Neural progenitor cell (in vitro differentiated cells): ENCODE results near the gene IL6ST. TPM values are rescaled to one million over a fixed set of nuclear protein-coding genes. Genes with fewer than 3 reads are reported as not detected.
"Not testable (repeated sequence)": the region's sequence is repeated elsewhere in the genome, so short reads cannot be mapped to it uniquely, and the experiment has no call there.

ENCODE experiments used
- DNase-seq: peaks from one replicate; pipeline ENCODE4 v3.0.0-alpha.2; 2016; ENCODE audit warnings: low spot score
- H2AFZ ChIP-seq: fragments of 200-600 bp; sonication (generic); replicated peaks from 2 replicates; pipeline ENCODE4 v1.6.1; 2016; ENCODE audit warnings: antibody characterized with exemption
- H3F3A ChIP-seq: fragments of 200-600 bp; sonication (generic); 2 replicates; pipeline ENCODE4 v1.6.1; 2016; ENCODE audit warnings: antibody characterized with exemption, low read depth
- H3K27ac ChIP-seq: fragments of 200-600 bp; sonication (generic); 2 replicates; pipeline ENCODE4 v1.5.1; 2016; ENCODE audit warnings: mild to moderate bottlenecking
- H3K27me3 ChIP-seq: fragments of 200-600 bp; sonication (generic); 2 replicates; pipeline ENCODE4 v1.6.1; 2016; ENCODE audit warnings: mild to moderate bottlenecking, moderate library complexity
- H3K36me3 ChIP-seq: fragments of 200-600 bp; sonication (generic); 2 replicates; pipeline ENCODE4 v1.5.1; 2016
- H3K4me1 ChIP-seq: fragments of 200-600 bp; sonication (generic); 2 replicates; pipeline ENCODE4 v1.6.1; 2016; ENCODE audit warnings: mixed run types
- H3K4me2 ChIP-seq: fragments of 200-600 bp; sonication (generic); 2 replicates; pipeline ENCODE4 v1.6.1; 2016
- H3K4me3 ChIP-seq: fragments of 200-600 bp; sonication (generic); 2 replicates; pipeline ENCODE4 v1.5.1; 2016
- H3K79me2 ChIP-seq: fragments of 200-600 bp; sonication (generic); 2 replicates; pipeline ENCODE4 v1.6.1; 2016; ENCODE audit warnings: low read depth
- H3K9ac ChIP-seq: fragments of 200-600 bp; sonication (generic); 2 replicates; pipeline ENCODE4 v1.6.1; 2016
- H3K9me3 ChIP-seq: fragments of 200-600 bp; sonication (generic); 2 replicates; pipeline ENCODE4 v1.5.1; 2016; ENCODE audit warnings: low read depth
- H4K20me1 ChIP-seq: fragments of 200-600 bp; sonication (generic); 2 replicates; pipeline ENCODE4 v1.6.1; 2016; ENCODE audit warnings: low read depth
- H3K27ac Mint-ChIP-seq: 3 replicates; pipeline ENCODE4 v1.8.0; 2021; ENCODE audit warnings: mixed read lengths
- H3K27me3 Mint-ChIP-seq: 2 replicates; pipeline ENCODE4 v1.8.0; 2022; ENCODE audit warnings: low read depth, mild to moderate bottlenecking, inconsistent platforms, moderate library complexity, mixed read lengths; ENCODE audit not compliant: insufficient read depth
- H3K36me3 Mint-ChIP-seq: 3 replicates; pipeline ENCODE4 v1.8.0; 2021; ENCODE audit warnings: mixed read lengths
- H3K4me1 Mint-ChIP-seq: 3 replicates; pipeline ENCODE4 v1.8.0; 2021; ENCODE audit warnings: mixed read lengths
- H3K4me3 Mint-ChIP-seq: 3 replicates; pipeline ENCODE4 v1.8.0; 2021; ENCODE audit warnings: mild to moderate bottlenecking, moderate library complexity, mixed read lengths
- H3K9me3 Mint-ChIP-seq: 3 replicates; pipeline ENCODE4 v1.8.0; 2020; ENCODE audit warnings: mixed read lengths
- CTCF ChIP-seq: fragments of 200-600 bp; sonication (generic); IDR thresholded peaks from 2 replicates; pipeline ENCODE4 v1.5.1; 2017; ENCODE audit warnings: antibody characterized with exemption, mild to moderate bottlenecking
- EZH2 ChIP-seq: fragments of 200-600 bp; sonication (generic); IDR thresholded peaks from 2 replicates; pipeline ENCODE4 v1.6.1; 2017; ENCODE audit warnings: antibody characterized with exemption, mild to moderate bottlenecking, moderate library complexity
- EZH2phosphoT487 ChIP-seq: fragments of 200-600 bp; sonication (generic); IDR thresholded peaks from 2 replicates; pipeline ENCODE4 v1.6.1; 2017; ENCODE audit warnings: antibody characterized with exemption
- total RNA-seq: library from RNA; depleted of rRNA; stranded (reverse); fragments of >200 nt; gene quantifications from 2 replicates; pipeline ENCODE4 v1.2.3, GENCODE V29; 2015; ENCODE audit warnings: low replicate concordance

IL6ST gene
- total RNA-seq, 1 donor from 2014 or later: 54.6 TPM

DNA sequence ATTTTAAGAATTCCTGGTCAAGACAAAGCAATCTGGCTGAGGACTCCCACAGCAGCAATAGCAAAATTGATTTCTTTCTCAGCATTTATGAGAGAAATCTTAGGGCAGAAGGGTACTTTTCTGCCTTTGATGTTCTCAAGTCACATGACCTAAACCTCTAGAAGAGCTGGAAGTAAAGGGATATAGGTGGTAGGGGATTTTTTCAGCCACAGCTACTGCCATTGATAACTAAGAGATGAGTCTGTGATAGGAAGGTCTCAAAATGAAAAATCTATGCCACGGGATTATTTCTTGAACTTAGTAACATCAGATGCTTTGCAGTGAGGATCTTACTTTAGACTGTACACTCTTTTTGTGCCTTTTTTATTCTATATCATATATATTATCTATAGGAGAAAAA, 35.6 kb downstream of the IL6ST start:
- H3K36me3 Mint-ChIP-seq: peaks cover 10% of the 10 kb centered on the region
- H3K27ac Mint-ChIP-seq: no peak overlapping the region
- H3K27me3 ChIP-seq: no peaks in the 10 kb centered on the region

GRCh38 chr5:55941154-55941553, 53.6 kb downstream of the IL6ST start:
- not testable (repeated sequence) for H2AFZ ChIP-seq, H3K27me3 ChIP-seq, H3K9me3 ChIP-seq, H3K9me3 Mint-ChIP-seq, H3K27ac Mint-ChIP-seq, H3K27ac ChIP-seq, H4K20me1 ChIP-seq, H3F3A ChIP-seq, H3K9ac ChIP-seq, H3K4me1 Mint-ChIP-seq, H3K79me2 ChIP-seq, H3K4me2 ChIP-seq, H3K36me3 ChIP-seq, H3K4me1 ChIP-seq, H3K4me3 ChIP-seq, DNase-seq, H3K4me3 Mint-ChIP-seq, H3K27me3 Mint-ChIP-seq
- peaks cover 15% of the 10 kb centered on the region for H3K36me3 Mint-ChIP-seq

More for the DNA sequence above, 35.6 kb downstream of the IL6ST start:
- H3K4me3 ChIP-seq: no peak overlapping the region
- H3K79me2 ChIP-seq: no peaks in the 10 kb centered on the region
- no peaks in the 10 kb centered on the region for H3K9me3 ChIP-seq
- TF ChIP-seq EZH2phosphoT487 (no peak), EZH2 (no peak), CTCF (no peak)
- H2AFZ ChIP-seq: no peak overlapping the region
- DNase-seq: no peak
- H3K9ac ChIP-seq: no peak overlapping the region
- no peak overlapping the region for H3K4me3 Mint-ChIP-seq
- H3K4me2 ChIP-seq: no peak overlapping the region
- no peaks in the 10 kb centered on the region for H3F3A ChIP-seq
- peaks cover 3% of the 10 kb centered on the region for H3K36me3 ChIP-seq
- H3K9me3 Mint-ChIP-seq: no peaks in the 10 kb centered on the region
- H3K4me1 Mint-ChIP-seq: no peaks in the 10 kb centered on the region
- H3K4me1 ChIP-seq: no peaks in the 10 kb centered on the region
- H3K27ac ChIP-seq: no peak overlapping the region
- no peaks in the 10 kb centered on the region for H3K27me3 Mint-ChIP-seq
- H4K20me1 ChIP-seq: no peaks in the 10 kb centered on the region

- H3K4me3 ChIP-seq, H3K27ac ChIP-seq, H3K4me1 Mint-ChIP-seq, H3K36me3 Mint-ChIP-seq, DNase-seq, H3K4me2 ChIP-seq, H3K4me1 ChIP-seq, H3K27me3 ChIP-seq, H4K20me1 ChIP-seq, H3K4me3 Mint-ChIP-seq, H3K27ac Mint-ChIP-seq, H2AFZ ChIP-seq, H3K36me3 ChIP-seq, H3K9me3 Mint-ChIP-seq, H3F3A ChIP-seq, H3K79me2 ChIP-seq, H3K9me3 ChIP-seq, H3K27me3 Mint-ChIP-seq, H3K9ac ChIP-seq: not testable (repeated sequence)
Observed at GRCh38 chr5:55937598-55937997, 57.2 kb downstream of the IL6ST start.

DNA sequence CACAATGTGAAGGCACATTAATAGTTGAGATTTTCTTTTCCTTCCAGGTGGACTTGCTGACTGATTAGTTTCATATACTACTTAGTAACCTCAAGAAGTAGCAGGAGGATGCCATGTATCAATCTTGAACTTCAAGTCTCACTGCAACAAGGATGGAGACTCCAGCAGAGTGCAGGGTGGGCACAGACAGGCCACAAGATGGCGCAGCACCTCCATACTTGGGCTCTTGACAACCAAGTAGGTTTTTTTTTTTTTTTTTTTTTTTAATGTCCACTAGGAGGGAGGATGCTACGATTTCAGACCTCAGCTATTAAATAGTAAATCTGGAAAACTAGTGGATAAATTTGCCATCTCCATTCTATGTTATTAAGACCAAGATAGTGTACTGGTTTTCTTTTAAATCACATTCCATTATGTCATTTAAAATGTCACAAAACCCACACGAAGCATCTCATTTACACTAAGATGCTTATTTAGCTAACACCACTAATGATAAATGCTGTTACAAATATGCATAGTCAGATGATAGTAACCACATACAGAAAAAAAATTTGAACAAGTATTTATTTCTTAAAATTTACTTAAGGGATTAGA, 58.6 kb downstream of the IL6ST start:
- Histone ChIP-seq H3K4me1 (no peaks in the 10 kb centered on the region), H3F3A (no peaks in the 10 kb centered on the region), H3K4me2 (no peak overlapping the region), H3K27ac (no peak overlapping the region), H3K79me2 (no peaks in the 10 kb centered on the region), H3K4me3 (no peak overlapping the region), H3K36me3 (no peaks in the 10 kb centered on the region), H4K20me1 (no peaks in the 10 kb centered on the region), H3K27me3 (no peaks in the 10 kb centered on the region), H2AFZ (no peak overlapping the region), H3K9me3 (no peaks in the 10 kb centered on the region), H3K9ac (no peak overlapping the region)
- H3K4me3 Mint-ChIP-seq: no peak overlapping the region
- DNase-seq: peak; percentile 84
- no peaks in the 10 kb centered on the region for H3K27me3 Mint-ChIP-seq
- H3K36me3 Mint-ChIP-seq: no peaks in the 10 kb centered on the region
- H3K27ac Mint-ChIP-seq: no peak overlapping the region
- H3K9me3 Mint-ChIP-seq: no peaks in the 10 kb centered on the region
- no peaks in the 10 kb centered on the region for H3K4me1 Mint-ChIP-seq
- no peak for TF ChIP-seq EZH2phosphoT487
- peak; percentile 90 for TF ChIP-seq CTCF
